IPS-15b (cell line): ENCODE data around the gene ITCH.
A peak's percentile ranks its signal among the peaks of the same experiment; 100 is the strongest.
"Not testable (repeated sequence)": the region's sequence is repeated elsewhere in the genome, so short reads cannot be mapped to it uniquely, and the experiment has no call there.

ENCODE experiments used
- H3K27me3 ChIP-seq: one replicate; pipeline ENCODE4 v1.6.1; 2013; ENCODE audit warnings: low read length; ENCODE audit not compliant: control insufficient read depth, insufficient read depth
- H3K36me3 ChIP-seq: one replicate; pipeline ENCODE4 v1.6.1; 2013; ENCODE audit warnings: low read length; ENCODE audit not compliant: control insufficient read depth, insufficient read depth
- H3K4me1 ChIP-seq: one replicate; pipeline ENCODE4 v1.6.1; 2013; ENCODE audit warnings: mild to moderate bottlenecking, low read length; ENCODE audit not compliant: control insufficient read depth, insufficient read depth
- H3K4me3 ChIP-seq: one replicate; pipeline ENCODE4 v1.5.1; 2013; ENCODE audit warnings: low read depth, low read length
- H3K9ac ChIP-seq: one replicate; pipeline ENCODE4 v1.6.1; 2013; ENCODE audit warnings: low read depth, mild to moderate bottlenecking, low read length
- H3K9me3 ChIP-seq: one replicate; pipeline ENCODE4 v1.6.1; 2013; ENCODE audit warnings: mild to moderate bottlenecking, low read length; ENCODE audit not compliant: control insufficient read depth, insufficient read depth

Gene ITCH

GRCh38 chr20:34363062-34363464, at the start of gene ITCH:
Gene ITCH (plus strand): TSS chr20:34363273. CDS start chr20:34393812, 30,539 bp downstream.
- Histone ChIP-seq H3K36me3 (no peaks in the 10 kb centered on the region), H3K9ac (peak within 1 kb of the TSS; percentile 81), H3K9me3 (no peaks in the 10 kb centered on the region), H3K4me1 (peaks cover 7% of the 10 kb centered on the region), H3K4me3 (peak within 1 kb of the TSS; percentile 89), H3K27me3 (no peaks in the 10 kb centered on the region)

GRCh38 chr20:34315236-34315635, 47.8 kb upstream of the ITCH start:
- Histone ChIP-seq H3K27me3 (peaks cover 8% of the 10 kb centered on the region), H3K4me1 (peaks cover 8% of the 10 kb centered on the region), H3K9ac (no peak overlapping the region), H3K4me3 (no peak overlapping the region), H3K9me3 (no peaks in the 10 kb centered on the region), H3K36me3 (no peaks in the 10 kb centered on the region)

GRCh38 chr20:34316196-34316814, 46.8 kb upstream of the ITCH start:
- H3K4me1 ChIP-seq: peaks cover 8% of the 10 kb centered on the region
- H3K9me3 ChIP-seq: no peaks in the 10 kb centered on the region
- H3K27me3 ChIP-seq: peaks cover 8% of the 10 kb centered on the region
- no peaks in the 10 kb centered on the region for H3K36me3 ChIP-seq
- H3K4me3 ChIP-seq: no peak overlapping the region
- H3K9ac ChIP-seq: no peak overlapping the region

GRCh38 chr20:34318609-34319443, 44.2 kb upstream of the ITCH start:
- H3K27me3 ChIP-seq: no peaks in the 10 kb centered on the region
- no peak overlapping the region for H3K4me3 ChIP-seq
- H3K9me3 ChIP-seq: no peaks in the 10 kb centered on the region
- peaks cover 10% of the 10 kb centered on the region for H3K4me1 ChIP-seq
- no peaks in the 10 kb centered on the region for H3K36me3 ChIP-seq
- H3K9ac ChIP-seq: no peak overlapping the region

GRCh38 chr20:34320861-34321260, 42.2 kb upstream of the ITCH start:
- H3K4me1 ChIP-seq: peaks cover 10% of the 10 kb centered on the region
- H3K4me3 ChIP-seq: no peak overlapping the region
- no peak overlapping the region for H3K9ac ChIP-seq
- H3K27me3 ChIP-seq: no peaks in the 10 kb centered on the region
- no peaks in the 10 kb centered on the region for H3K36me3 ChIP-seq
- H3K9me3 ChIP-seq: no peaks in the 10 kb centered on the region

GRCh38 chr20:34322267-34323105, 40.6 kb upstream of the ITCH start:
- Histone ChIP-seq H3K9ac (no peak overlapping the region), H3K9me3 (no peaks in the 10 kb centered on the region), H3K4me1 (peaks cover 10% of the 10 kb centered on the region), H3K4me3 (no peak overlapping the region), H3K36me3 (no peaks in the 10 kb centered on the region), H3K27me3 (no peaks in the 10 kb centered on the region)

GRCh38 chr20:34324541-34324940, 38.5 kb upstream of the ITCH start:
- no peak overlapping the region for H3K4me3 ChIP-seq

GRCh38 chr20:34328207-34328606, 34.9 kb upstream of the ITCH start:
- not testable (repeated sequence) for H3K9ac ChIP-seq, H3K4me3 ChIP-seq, H3K4me1 ChIP-seq, H3K9me3 ChIP-seq, H3K27me3 ChIP-seq, H3K36me3 ChIP-seq

More at GRCh38 chr20:34324541-34324940, 38.5 kb upstream of the ITCH start:
- Histone ChIP-seq H3K27me3 (no peaks in the 10 kb centered on the region), H3K36me3 (no peaks in the 10 kb centered on the region), H3K4me1 (peaks cover 2% of the 10 kb centered on the region), H3K9ac (no peak overlapping the region), H3K9me3 (no peaks in the 10 kb centered on the region)

GRCh38 chr20:34328928-34329677, 34.0 kb upstream of the ITCH start:
- no peaks in the 10 kb centered on the region for H3K36me3 ChIP-seq
- no peak overlapping the region for H3K9ac ChIP-seq
- no peak overlapping the region for H3K4me3 ChIP-seq
- no peaks in the 10 kb centered on the region for H3K9me3 ChIP-seq
- H3K4me1 ChIP-seq: no peaks in the 10 kb centered on the region
- no peaks in the 10 kb centered on the region for H3K27me3 ChIP-seq

- H3K4me3 ChIP-seq, H3K4me1 ChIP-seq, H3K27me3 ChIP-seq, H3K36me3 ChIP-seq, H3K9me3 ChIP-seq, H3K9ac ChIP-seq: not testable (repeated sequence)
These were observed 32.1 kb upstream of the ITCH start for GRCh38 chr20:34330861-34331544.

- Histone ChIP-seq H3K36me3 (no peaks in the 10 kb centered on the region), H3K4me1 (no peaks in the 10 kb centered on the region), H3K9me3 (no peaks in the 10 kb centered on the region), H3K27me3 (no peaks in the 10 kb centered on the region), H3K4me3 (peak overlapping the region; percentile 8), H3K9ac (no peak overlapping the region)
These were observed 31.2 kb upstream of the ITCH start for GRCh38 chr20:34331838-34332237.
